GM12878 (cell line): Measurements from ENCODE around the gene NRM. TPM values are rescaled to one million over a fixed set of nuclear protein-coding genes. Genes with fewer than 3 reads are reported as not detected.

Source experiments
- ATAC-seq: fragments of 200-7000 bp; cut with Tn5 transposase; 3 replicates; pipeline ENCODE4 v1.9.1; 2020; ENCODE audit warnings: mild to moderate bottlenecking, moderate library complexity
- BruUV-seq: library from RNA; stranded (reverse); fragments of 400-500 nt; replicated peaks from 2 replicates; lab custom pipeline; 2021; lab: Mats Ljungman, UMichigan
- CTCF ChIA-PET: fragments of 300-600 bp; sonication (Branson Sonifier 250); formaldehyde crosslinking; extraction: SDS; loops from one replicate; lab custom pipeline; 2021; ENCODE audit warnings: inconsistent platforms; lab: Yijun Ruan, JAX
- POLR2A ChIA-PET: fragments of 350-600 bp; formaldehyde crosslinking; extraction: SDS; loops from one replicate; lab custom pipeline; 2021; ENCODE audit warnings: inconsistent platforms; lab: Charles Lee
- RAD21 ChIA-PET: fragments of 300-600 bp; sonication (Branson Sonifier 250); formaldehyde crosslinking; loops from one replicate; lab custom pipeline; 2023; ENCODE audit warnings: antibody characterized with exemption; ENCODE audit not compliant: unreplicated experiment; lab: Charles Lee
- SMC1A ChIA-PET: fragments of 300-600 bp; sonication (Branson Sonifier 250); formaldehyde crosslinking; loops from one replicate; lab custom pipeline; 2023; ENCODE audit not compliant: unreplicated experiment, uncharacterized antibody; lab: Charles Lee
- DNase-seq: peaks from one replicate; pipeline ENCODE4 v3.0.0-alpha.2; 2011; ENCODE audit warnings: low read depth, low spot score
- FAIRE-seq: peaks from 3 replicates; lab custom pipeline; 2011; peaks lifted over from hg19 to GRCh38; lab: Jason Lieb, UNC
- H2AFZ ChIP-seq: 2 replicates; pipeline ENCODE4 v1.6.0; 2011; ENCODE audit warnings: low read depth, low read length, control low read depth; ENCODE audit not compliant: control insufficient read depth
- H3K27ac ChIP-seq: 2 replicates; pipeline ENCODE4 v1.5.1; 2011; ENCODE audit warnings: control low read depth; ENCODE audit not compliant: control insufficient read depth, insufficient read depth
- H3K27me3 ChIP-seq, 2 experiments: replicated peaks in 1 of 2; 2 replicates each; pipeline versions ENCODE4 v1.6.0 to v1.6.1; 2011; ENCODE audit warnings: low read length in 1 of 2; ENCODE audit not compliant: control insufficient read depth in 2 of 2, insufficient read depth in 2 of 2
- H3K36me3 ChIP-seq, 2 experiments: 2 replicates each; pipeline ENCODE4 v1.5.1; 2011; ENCODE audit warnings: low read length in 1 of 2; ENCODE audit not compliant: control insufficient read depth in 2 of 2, insufficient read depth in 2 of 2
- H3K4me1 ChIP-seq: 2 replicates; pipeline ENCODE4 v1.6.1; 2011; ENCODE audit warnings: mild to moderate bottlenecking, low read length, moderate library complexity, mixed read lengths; ENCODE audit not compliant: control insufficient read depth, insufficient read depth
- H3K4me2 ChIP-seq: 2 replicates; pipeline ENCODE4 v1.6.0; 2011; ENCODE audit warnings: control low read depth; ENCODE audit not compliant: control insufficient read depth, insufficient read depth
- H3K4me3 ChIP-seq: fragments of 200-600 bp; sonication (generic); 2 replicates; pipeline ENCODE4 v1.5.1; 2016
- H3K79me2 ChIP-seq: 2 replicates; pipeline ENCODE4 v1.6.0; 2011; ENCODE audit warnings: low read length; ENCODE audit not compliant: control insufficient read depth, insufficient read depth
- H3K9ac ChIP-seq: 2 replicates; pipeline ENCODE4 v1.8.0; 2011; ENCODE audit warnings: low read length, control low read depth, mixed read lengths; ENCODE audit not compliant: control insufficient read depth, insufficient read depth
- H3K9me3 ChIP-seq: replicated peaks from 3 replicates; pipeline ENCODE4 v1.5.1; 2011; ENCODE audit warnings: mild to moderate bottlenecking, low read length; ENCODE audit not compliant: control insufficient read depth, insufficient read depth
- H4K20me1 ChIP-seq: 2 replicates; pipeline ENCODE4 v1.6.0; 2011; ENCODE audit not compliant: control insufficient read depth, insufficient read depth
- BCL3 ChIP-seq: IDR thresholded peaks from 2 replicates; pipeline ENCODE4 v1.6.1; 2011; ENCODE audit warnings: borderline replicate concordance, low read depth, mild to moderate bottlenecking, moderate library complexity, low read length; ENCODE audit not compliant: insufficient read depth, poor library complexity, severe bottlenecking
- BCLAF1 ChIP-seq: fragments of 450-650 bp; IDR thresholded peaks from 2 replicates; pipeline ENCODE4 v1.6.1; 2017; ENCODE audit warnings: antibody characterized with exemption, mild to moderate bottlenecking, moderate library complexity
- BRCA1 ChIP-seq: IDR thresholded peaks from 2 replicates; pipeline ENCODE4 v1.6.1; 2011; ENCODE audit warnings: low read depth, low read length, improper control_type of control experiment
- CBFB ChIP-seq: IDR thresholded peaks from 2 replicates; pipeline ENCODE4 v1.6.1; 2016; ENCODE audit warnings: antibody characterized with exemption, low read depth
- HSF1 ChIP-seq: fragments of 150-350 bp; IDR thresholded peaks from 2 replicates; pipeline ENCODE4 v1.6.1; 2014; ENCODE audit warnings: mild to moderate bottlenecking, low read depth, low read length
- NFIC ChIP-seq: IDR thresholded peaks from 2 replicates; pipeline ENCODE4 v1.6.1; 2012; ENCODE audit warnings: low read depth, mild to moderate bottlenecking, inconsistent platforms, low read length, moderate library complexity
- NRF1 ChIP-seq: conservative IDR thresholded peaks from 2 replicates; pipeline ENCODE4 v1.6.1; 2011; ENCODE audit warnings: mild to moderate bottlenecking, low read depth, low read length, improper control_type of control experiment
- RAD21 ChIP-seq: IDR thresholded peaks from 2 replicates; pipeline ENCODE4 v1.6.1; 2011; ENCODE audit warnings: mild to moderate bottlenecking, low read depth, low read length, moderate library complexity; ENCODE audit not compliant: insufficient read depth
- RELB ChIP-seq: fragments of 450-650 bp; IDR thresholded peaks from 2 replicates; pipeline ENCODE4 v1.6.1; 2017; ENCODE audit warnings: low read depth, mild to moderate bottlenecking, moderate library complexity
- STAT3 ChIP-seq: IDR thresholded peaks from 2 replicates; pipeline ENCODE4 v1.6.1; 2011; ENCODE audit warnings: low read depth, low read length, improper control_type of control experiment
- TCF7 ChIP-seq: IDR thresholded peaks from 2 replicates; pipeline ENCODE4 v1.6.1; 2014; ENCODE audit warnings: antibody characterized with exemption, borderline replicate concordance
- WRNIP1 ChIP-seq: IDR thresholded peaks from 2 replicates; pipeline ENCODE4 v1.6.1; 2011; ENCODE audit warnings: low read depth, low read length, improper control_type of control experiment, borderline replicate concordance
- ZNF622 ChIP-seq: fragments of 450-650 bp; IDR thresholded peaks from 2 replicates; pipeline ENCODE4 v1.6.1; 2017; ENCODE audit warnings: mild to moderate bottlenecking, inconsistent platforms
- WGBS: methylation state at CpG from one replicate; pipeline ENCODE4 v1.1.6; 2016; ENCODE audit warnings: low lambda C conversion rate; ENCODE audit not compliant: insufficient replicate concordance, insufficient coverage; ENCODE audit errors: missing lambda C conversion rate; 5-methylcytosine and 5-hydroxymethylcytosine counted together
- in situ Hi-C: fragments of 300-500 bp; cut with MboI; formaldehyde crosslinking; loops from 9 replicates; pipeline ENCODE4 v1.14.3; 2018; ENCODE audit warnings: mixed read lengths
- intact Hi-C: fragments of 100-400 bp; cut with micrococcal nuclease; formaldehyde crosslinking; loops from one replicate; pipeline ENCODE4 v1.14.2; 2022; ENCODE audit not compliant: unreplicated experiment
- polyA plus RNA-seq, 11 experiments: library from polyadenylated mRNA; depleted of rRNA in 4 of 11; unstranded in 6 of 11; stranded (reverse) in 5 of 11; fragments of >200 nt; fragmentation: Nextera tagmentation in 4 of 11; fragmentation: Illumina TruSeq in 1 of 11; extraction: Ambion mirVana in 4 of 11; extraction: Trizol in 1 of 11; gene quantifications; 1 replicate in 1 of 11; 2 replicates in 10 of 11; pipeline versions ENCODE4 v1.2.1 to v1.2.3, GENCODE V29; 2011 to 2016; ENCODE audit warnings: inconsistent platforms in 2 of 11, missing spikeins in 2 of 11, low read depth in 1 of 11
- total RNA-seq, 4 experiments: library from RNA; depleted of rRNA in 3 of 4; stranded (reverse); fragments of >200 nt in 3 of 4; fragmentation: Illumina TruSeq in 1 of 4; extraction: Trizol in 1 of 4; gene quantifications; 2 replicates each; pipeline versions ENCODE4 v1.2.1 to v1.2.3, GENCODE V29; 2013 to 2021

NRM gene
- total and polyA plus RNA-seq, 10 of the 15 experiments (the other 5 are each of a cell fraction or from before 2014, with no cell fraction given) = 15.4 to 46.7 (median 29.0) TPM

GRCh38 chr6:30686908-30687658, 3.7 kb downstream of the NRM start:
- Histone ChIP-seq H3K9me3 (no peaks in the 10 kb centered on the region), H3K9ac (peak overlapping the region; percentile 75), H4K20me1 (no peaks in the 10 kb centered on the region), H3K27me3 (no peaks in the 10 kb centered on the region), H3K36me3 (no peaks in the 10 kb centered on the region), H2AFZ (peak overlapping the region; percentile 38), H3K79me2 (peaks cover 86% of the 10 kb centered on the region), H3K4me2 (peak overlapping the region; percentile 70), H3K4me3 (peak overlapping the region; percentile 100), H3K27ac (peak overlapping the region; percentile 96), H3K4me1 (peaks cover 15% of the 10 kb centered on the region)
- ChIA-PET CTCF (interaction anchor here (0.7 to 4.8 kb wide), 7 partner anchors 8 to 234 kb away, joined by 3 to 64 read pairs (median 17); partner anchors contain the start of genes DHX16, MDC1 and TUBB), SMC1A (interaction anchor here (1.2 to 6.9 kb wide), 8 partner anchors 8 to 124 kb away, joined by 3 to 73 read pairs (median 10); partner anchors contain the start of genes MDC1, MRPS18B and PPP1R10), POLR2A (interaction anchor here (0.9 to 6.1 kb wide), 8 partner anchors 7 to 78 kb away, joined by 5 to 167 read pairs (median 14); partner anchors contain the start of genes DHX16, MDC1 and TUBB), RAD21 (interaction anchor here (0.7 to 6.4 kb wide), 5 partner anchors 8 to 226 kb away, joined by 3 to 114 read pairs (median 8); partner anchors contain the start of genes MDC1, TUBB and VARS2)
- FAIRE-seq (peak; percentile 93), ATAC-seq (peak; percentile 64), DNase-seq (peak; percentile 94)
- in situ Hi-C loops = no loop called here
- no TSS peak for BruUV-seq
- intact Hi-C loops = loop anchor here (1.0 to 2.0 kb wide), 2 partner anchors 30 to 72 kb away; partner anchors contain the start of gene MDC1
- WGBS = under 1% methylated on average over 39 of the region's 52 CpGs
- TF ChIP-seq NRF1 (no peak), RELB (peak; percentile 53), WRNIP1 (no peak), ZNF622 (no peak), RAD21 (no peak), STAT3 (no peak), CBFB (no peak), BCL3 (peak; percentile 90), BRCA1 (no peak), BCLAF1 (no peak), NFIC (no peak), TCF7 (no peak), HSF1 (no peak)
